Endothelial cell of umbilical vein (primary cell): ENCODE measurements around the gene AFDN. TPM values are rescaled to one million over a fixed set of nuclear protein-coding genes. Genes with fewer than 3 reads are reported as not detected.

Source experiments
- BruUV-seq: library from RNA; stranded (reverse); fragments of 400-500 nt; replicated peaks from 2 replicates; lab custom pipeline; 2021; lab: Mats Ljungman, UMichigan
- CTCF ChIA-PET: fragments of 300-600, 350-600 bp; sonication (Branson Sonifier 250); formaldehyde crosslinking; loops from one replicate; lab custom pipeline; 2021; ENCODE audit warnings: antibody characterized with exemption, inconsistent platforms; lab: Charles Lee
- POLR2A ChIA-PET: fragments of 300-600, 350-600 bp; sonication (Branson Sonifier 250); formaldehyde crosslinking; loops from one replicate; lab custom pipeline; 2021; ENCODE audit warnings: antibody characterized with exemption, inconsistent platforms; lab: Charles Lee
- DNase-seq: peaks from one replicate; pipeline ENCODE4 v3.0.0-alpha.2; 2011; ENCODE audit warnings: low read depth, low spot score
- FAIRE-seq: peaks from 2 replicates; lab custom pipeline; 2011; peaks lifted over from hg19 to GRCh38; lab: Jason Lieb, UNC
- H2AFZ ChIP-seq: 2 replicates; pipeline ENCODE4 v1.6.0; 2012; ENCODE audit warnings: low read depth, low read length, control low read depth, inconsistent platforms
- H3K27ac ChIP-seq: 2 replicates; pipeline ENCODE4 v1.5.1; 2011; ENCODE audit warnings: low read depth, mild to moderate bottlenecking, control low read depth, low read length, moderate library complexity; ENCODE audit not compliant: insufficient read depth
- H3K27me3 ChIP-seq, 2 experiments: 2 replicates each; pipeline versions ENCODE4 v1.6.0 to v1.6.1; 2011; ENCODE audit warnings: low read length in 2 of 2, mixed read lengths in 1 of 2; ENCODE audit not compliant: control insufficient read depth in 2 of 2, insufficient read depth in 2 of 2
- H3K36me3 ChIP-seq, 2 experiments: 2 replicates in 1 of 2; 3 replicates in 1 of 2; pipeline ENCODE4 v1.5.1; 2011; ENCODE audit warnings: low read length in 2 of 2, mild to moderate bottlenecking in 1 of 2, moderate library complexity in 1 of 2; ENCODE audit not compliant: control insufficient read depth in 2 of 2, insufficient read depth in 2 of 2; ENCODE audit errors: extremely low read depth in 1 of 2
- H3K4me1 ChIP-seq: 3 replicates; pipeline ENCODE4 v1.5.1; 2011; ENCODE audit warnings: mild to moderate bottlenecking, low read length; ENCODE audit not compliant: control insufficient read depth, insufficient read depth; ENCODE audit errors: extremely low read depth
- H3K4me2 ChIP-seq: 2 replicates; pipeline ENCODE4 v1.6.1; 2011; ENCODE audit warnings: low read length, control low read depth, mixed read lengths; ENCODE audit not compliant: insufficient read depth
- H3K4me3 ChIP-seq, 3 experiments: fragments of 200-600 bp in 1 of 3; sonication (generic), shearing (Covaris generic) in 1 of 3; replicated peaks in 1 of 3; 2 replicates each; pipeline ENCODE4 v1.5.1; 2011 to 2016; ENCODE audit warnings: control low read depth in 3 of 3, low read length in 3 of 3, mild to moderate bottlenecking in 2 of 3, inconsistent platforms in 1 of 3, low read depth in 1 of 3, moderate library complexity in 1 of 3; ENCODE audit not compliant: insufficient read depth in 1 of 3
- H3K79me2 ChIP-seq: 2 replicates; pipeline ENCODE4 v1.6.0; 2012; ENCODE audit warnings: low read length, inconsistent platforms; ENCODE audit not compliant: control insufficient read depth, insufficient read depth
- H3K9ac ChIP-seq: replicated peaks from 2 replicates; pipeline ENCODE3; 2011; ENCODE audit warnings: low read length, control low read depth; ENCODE audit not compliant: insufficient read depth; ENCODE audit errors: extremely low read depth
- H3K9me1 ChIP-seq: replicated peaks from 3 replicates; pipeline ENCODE4 v1.6.0; 2011; ENCODE audit warnings: mild to moderate bottlenecking, low read length; ENCODE audit not compliant: control insufficient read depth, insufficient read depth; ENCODE audit errors: extremely low read depth
- H3K9me3 ChIP-seq: replicated peaks from 2 replicates; pipeline ENCODE4 v1.5.1; 2012; ENCODE audit warnings: low read length, inconsistent platforms; ENCODE audit not compliant: control insufficient read depth, insufficient read depth
- H4K20me1 ChIP-seq: replicated peaks from 2 replicates; pipeline ENCODE3; 2011; ENCODE audit warnings: mild to moderate bottlenecking, low read length; ENCODE audit not compliant: control insufficient read depth, insufficient read depth; ENCODE audit errors: extremely low read depth
- CTCF ChIP-seq, 2 donors: IDR thresholded peaks; 1 replicate in 1 of 2; 2 replicates in 1 of 2; pipeline ENCODE4 v1.5.1; 2011; ENCODE audit warnings: low read length in 2 of 2, mild to moderate bottlenecking in 2 of 2, moderate library complexity in 2 of 2, control low read depth in 1 of 2, inconsistent platforms in 1 of 2, low read depth in 1 of 2; ENCODE audit not compliant: insufficient read depth in 1 of 2; ENCODE audit errors: extremely low read depth in 1 of 2
- EZH2 ChIP-seq: IDR thresholded peaks from 2 replicates; pipeline ENCODE4 v1.6.1; 2012; ENCODE audit warnings: borderline replicate concordance, low read depth, mild to moderate bottlenecking, moderate library complexity, low read length, inconsistent platforms; ENCODE audit not compliant: severe bottlenecking
- FOS ChIP-seq: IDR thresholded peaks from 2 replicates; pipeline ENCODE4 v1.6.1; 2011; ENCODE audit warnings: mild to moderate bottlenecking, low read length, moderate library complexity, borderline replicate concordance; ENCODE audit not compliant: insufficient read depth
- GATA2 ChIP-seq: IDR thresholded peaks from 2 replicates; pipeline ENCODE4 v1.7.0; 2011; ENCODE audit warnings: low read depth, mild to moderate bottlenecking, moderate library complexity, mixed read lengths, low read length; ENCODE audit not compliant: insufficient read length, insufficient read depth
- JUN ChIP-seq: IDR thresholded peaks from 2 replicates; pipeline ENCODE4 v1.6.1; 2011; ENCODE audit warnings: borderline replicate concordance, low read depth; ENCODE audit not compliant: insufficient read length, insufficient read depth
- MAX ChIP-seq: IDR thresholded peaks from 2 replicates; pipeline ENCODE4 v1.6.1; 2011; ENCODE audit not compliant: insufficient read depth, insufficient read length
- MYC ChIP-seq: IDR thresholded peaks from one replicate; pipeline ENCODE4 v1.6.1; 2011; ENCODE audit warnings: mild to moderate bottlenecking, low read depth, low read length
- POLR2A ChIP-seq: IDR thresholded peaks from 2 replicates; pipeline ENCODE4 v1.6.1; 2012; ENCODE audit warnings: low read depth, mild to moderate bottlenecking, control low read depth, low read length
- POLR2AphosphoS5 ChIP-seq: IDR thresholded peaks from 2 replicates; pipeline ENCODE4 v1.6.1; 2012; ENCODE audit warnings: low read depth, mild to moderate bottlenecking, control low read depth, low read length, moderate library complexity; ENCODE audit not compliant: insufficient read depth
- dilution Hi-C: fragments of 300-500 bp; cut with MboI; formaldehyde crosslinking; loops from one replicate; pipeline ENCODE4 v1.15.0; 2019; ENCODE audit warnings: low sequenced_read_pairs; ENCODE audit not compliant: extremely low pct_ligation_motif_present
- intact Hi-C: fragments of 100-400 bp; cut with micrococcal nuclease; formaldehyde crosslinking; loops from one replicate; pipeline ENCODE4 v1.10.0; 2022
- polyA plus RNA-seq, 4 experiments: library from polyadenylated mRNA; depleted of rRNA in 3 of 4; stranded (reverse) in 3 of 4; unstranded in 1 of 4; fragments of >200 nt; gene quantifications; 2 replicates each; pipeline versions ENCODE4 v1.2.1 to v1.2.3, GENCODE V29; 2011 to 2012; ENCODE audit warnings: missing spikeins in 1 of 4
- total RNA-seq: library from RNA; stranded (reverse); gene quantifications from 2 replicates; pipeline ENCODE4 v1.2.3, GENCODE V29; 2021

The AFDN gene
- total and polyA plus RNA-seq, 2 donors (not counting 3 experiments of a cell fraction or from before 2014, with no cell fraction given): 31.0 to 134 TPM

- Histone ChIP-seq H3K4me2 (no peak overlapping the region), H3K27ac (no peak overlapping the region), H3K79me2 (no peaks in the 10 kb centered on the region), H4K20me1 (no peaks in the 10 kb centered on the region), H3K36me3 (no peaks in the 10 kb centered on the region), H3K9ac (no peak overlapping the region), H2AFZ (no peak overlapping the region), H3K4me3 (no peak overlapping the region), H3K9me1 (no peaks in the 10 kb centered on the region), H3K27me3 (peaks cover 0 to 1% of the 10 kb centered on the region in 2 experiments), H3K9me3 (no peaks in the 10 kb centered on the region), H3K4me1 (no peaks in the 10 kb centered on the region)
- CTCF ChIA-PET: no interaction called here
- dilution Hi-C loops: no loop called here
- no peak for DNase-seq
- intact Hi-C loops: no loop called here
- no peak for FAIRE-seq
- POLR2A ChIA-PET: no interaction called here
- no peak for TF ChIP-seq EZH2
- no peak for TF ChIP-seq GATA2
- no peak for TF ChIP-seq CTCF (IDR thresholded peaks at IDR 0.05; ENCODE audit: extremely low read depth in 1 of 2, insufficient read depth in 1 of 2, low read depth in 1 of 2, low read length in 2 of 2)
- TF ChIP-seq FOS: no peak
- TF ChIP-seq POLR2A: no peak
- TF ChIP-seq POLR2AphosphoS5: no peak
- no peak for TF ChIP-seq JUN
- TF ChIP-seq MYC: no peak
- no peak for TF ChIP-seq MAX
- no TSS peak for BruUV-seq
Observed at GRCh38 chr6:167804281-167805013, 22.3 kb upstream of the AFDN start.
